HEK293 (cell line): ENCODE data around the gene SPRED2.

Experiments used
- CTCF ChIA-PET: fragments of 350-600 bp; formaldehyde crosslinking; extraction: SDS; loops from one replicate; lab custom pipeline; 2021; ENCODE audit warnings: antibody characterized with exemption; lab: Yijun Ruan, JAX
- POLR2A ChIA-PET: fragments of 300-600 bp; formaldehyde crosslinking; extraction: SDS; loops from one replicate; lab custom pipeline; 2020; ENCODE audit warnings: antibody characterized with exemption, inconsistent platforms; lab: Yijun Ruan, JAX
- H3K27ac ChIP-seq: fragments of 200-500 bp; sonication (Bioruptor generic); 2 replicates; pipeline ENCODE4 v1.5.1; 2014; ENCODE audit warnings: low read depth, low read length, control low read depth, inconsistent platforms; ENCODE audit errors: extremely low read depth
- H3K36me3 ChIP-seq, 2 experiments: fragments of 200-500 bp in 1 of 2; sonication (Bioruptor generic) in 1 of 2; 1 replicate in 1 of 2; 2 replicates in 1 of 2; pipeline ENCODE4 v1.5.1; 2014 to 2017; ENCODE audit warnings: inconsistent platforms in 2 of 2, low read length in 2 of 2; ENCODE audit not compliant: control insufficient read depth in 2 of 2, insufficient read depth in 1 of 2
- H3K4me1 ChIP-seq: fragments of 200-500 bp; sonication (Bioruptor generic); 2 replicates; pipeline ENCODE4 v1.5.1; 2014; ENCODE audit warnings: mild to moderate bottlenecking, low read length, inconsistent platforms; ENCODE audit not compliant: control insufficient read depth, insufficient read depth
- H3K4me3 ChIP-seq: 2 replicates; pipeline ENCODE4 v1.5.1; 2011; ENCODE audit warnings: low read depth, mild to moderate bottlenecking, control low read depth, low read length, moderate library complexity
- H3K9me3 ChIP-seq: fragments of 200-500 bp; sonication (Bioruptor generic); 2 replicates; pipeline ENCODE4 v1.5.1; 2014; ENCODE audit warnings: low read depth, low read length, inconsistent platforms; ENCODE audit not compliant: control insufficient read depth, insufficient read depth
- KLF10 ChIP-seq: fragments of 450-650 bp; IDR thresholded peaks from 2 replicates; pipeline ENCODE4 v1.5.1; 2018; ENCODE audit warnings: missing biosample characterization, mild to moderate bottlenecking, missing genetic modification characterization
- KLF17 ChIP-seq: fragments of 450-650 bp; formaldehyde crosslinking; IDR thresholded peaks from 2 replicates; pipeline ENCODE4 v1.5.1; 2016; ENCODE audit warnings: missing biosample characterization, missing genetic modification characterization
- PRDM1 ChIP-seq: fragments of 450-650 bp; formaldehyde crosslinking; IDR thresholded peaks from 2 replicates; pipeline ENCODE4; 2016; ENCODE audit warnings: missing biosample characterization, missing genetic modification characterization
- REST ChIP-seq: fragments of 450-650 bp; formaldehyde crosslinking; IDR thresholded peaks from 2 replicates; pipeline ENCODE4 v1.5.1; 2016; ENCODE audit warnings: missing biosample characterization, missing genetic modification characterization
- SCRT2 ChIP-seq: fragments of 450-650 bp; formaldehyde crosslinking; IDR thresholded peaks from 2 replicates; pipeline ENCODE4 v1.5.1; 2016; ENCODE audit warnings: missing biosample characterization, missing genetic modification characterization
- SP7 ChIP-seq: fragments of 450-650 bp; formaldehyde crosslinking; IDR thresholded peaks from 2 replicates; pipeline ENCODE4 v1.5.1; 2016; ENCODE audit warnings: missing biosample characterization, missing genetic modification characterization
- YY1 ChIP-seq: fragments of 450-650 bp; formaldehyde crosslinking; IDR thresholded peaks from 2 replicates; pipeline ENCODE4 v1.5.1; 2018; ENCODE audit warnings: missing biosample characterization, missing genetic modification characterization
- ZBTB1 ChIP-seq: fragments of 450-650 bp; formaldehyde crosslinking; IDR thresholded peaks from 2 replicates; pipeline ENCODE4 v1.5.1; 2016; ENCODE audit warnings: missing biosample characterization, missing genetic modification characterization
- ZNF112 ChIP-seq: fragments of 450-650 bp; formaldehyde crosslinking; IDR thresholded peaks from 2 replicates; pipeline ENCODE4 v1.5.0; 2017; ENCODE audit warnings: missing biosample characterization, missing genetic modification characterization
- ZNF169 ChIP-seq: fragments of 450-650 bp; formaldehyde crosslinking; IDR thresholded peaks from 2 replicates; pipeline ENCODE4 v1.5.1; 2016; ENCODE audit warnings: missing biosample characterization, missing genetic modification characterization
- ZNF221 ChIP-seq: fragments of 450-650 bp; formaldehyde crosslinking; IDR thresholded peaks from 2 replicates; pipeline ENCODE4 v1.5.1; 2017; ENCODE audit warnings: missing biosample characterization, missing genetic modification characterization, borderline replicate concordance
- ZNF549 ChIP-seq: fragments of 450-650 bp; IDR thresholded peaks from 2 replicates; pipeline ENCODE4 v1.5.1; 2018; ENCODE audit warnings: missing biosample characterization, missing genetic modification characterization, mild to moderate bottlenecking, inconsistent platforms, moderate library complexity
- ZNF623 ChIP-seq: fragments of 450-650 bp; formaldehyde crosslinking; IDR thresholded peaks from 2 replicates; pipeline ENCODE4 v1.5.1; 2016; ENCODE audit warnings: missing biosample characterization, missing genetic modification characterization
- ZNF747 ChIP-seq: fragments of 450-650 bp; formaldehyde crosslinking; IDR thresholded peaks from 2 replicates; pipeline ENCODE4 v1.5.1; 2016; ENCODE audit warnings: missing biosample characterization, missing genetic modification characterization
- TF ChIP-seq, protein P1 (sequence below): fragments of 450-650 bp; formaldehyde crosslinking; IDR thresholded peaks from 2 replicates; pipeline ENCODE4 v1.5.1; 2016; ENCODE audit warnings: missing biosample characterization, missing genetic modification characterization
- TF ChIP-seq, protein P2 (sequence below): fragments of 450-650 bp; formaldehyde crosslinking; IDR thresholded peaks from 2 replicates; pipeline ENCODE4 v1.5.1; 2016; ENCODE audit warnings: missing biosample characterization, missing genetic modification characterization
- TF ChIP-seq, protein P3 (sequence below): fragments of 450-650 bp; formaldehyde crosslinking; IDR thresholded peaks from 2 replicates; pipeline ENCODE4 v1.5.1; 2016; ENCODE audit warnings: missing biosample characterization, missing genetic modification characterization

The SPRED2 gene

DNA sequence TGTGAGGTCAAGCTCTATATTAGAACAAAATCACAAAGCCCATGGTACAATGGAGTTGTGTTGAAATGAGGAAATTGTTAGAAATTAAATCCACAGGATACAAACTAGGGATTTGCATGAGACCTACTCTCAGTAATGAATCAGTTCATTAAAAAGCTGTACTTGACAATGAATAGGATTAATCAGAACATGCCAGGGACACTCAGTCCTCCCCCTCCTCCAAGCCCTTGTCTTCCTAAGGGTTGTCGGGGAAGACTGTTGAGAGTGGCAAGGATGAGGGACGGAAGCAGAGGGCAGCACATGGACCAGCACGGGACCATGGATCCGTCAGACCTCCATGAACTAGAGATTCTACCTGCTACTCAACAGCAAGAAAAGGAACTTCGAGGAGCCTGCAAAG lies 39.8 kb downstream of the SPRED2 start:
- ChIA-PET POLR2A (interaction anchor here (0.6 kb wide), 1 partner anchor 30 kb away, joined by 3 read pairs; no protein-coding TSS in a partner anchor), CTCF (interaction anchor here (0.6 kb wide), 1 partner anchor 9 kb away, joined by 4 read pairs; no protein-coding TSS in a partner anchor)
- no peaks in the 10 kb centered on the region for H3K36me3 ChIP-seq
- no peak overlapping the region for H3K27ac ChIP-seq
- H3K9me3 ChIP-seq = no peaks in the 10 kb centered on the region
- H3K4me1 ChIP-seq = peaks cover 22% of the 10 kb centered on the region
- TF ChIP-seq, protein P1, sequence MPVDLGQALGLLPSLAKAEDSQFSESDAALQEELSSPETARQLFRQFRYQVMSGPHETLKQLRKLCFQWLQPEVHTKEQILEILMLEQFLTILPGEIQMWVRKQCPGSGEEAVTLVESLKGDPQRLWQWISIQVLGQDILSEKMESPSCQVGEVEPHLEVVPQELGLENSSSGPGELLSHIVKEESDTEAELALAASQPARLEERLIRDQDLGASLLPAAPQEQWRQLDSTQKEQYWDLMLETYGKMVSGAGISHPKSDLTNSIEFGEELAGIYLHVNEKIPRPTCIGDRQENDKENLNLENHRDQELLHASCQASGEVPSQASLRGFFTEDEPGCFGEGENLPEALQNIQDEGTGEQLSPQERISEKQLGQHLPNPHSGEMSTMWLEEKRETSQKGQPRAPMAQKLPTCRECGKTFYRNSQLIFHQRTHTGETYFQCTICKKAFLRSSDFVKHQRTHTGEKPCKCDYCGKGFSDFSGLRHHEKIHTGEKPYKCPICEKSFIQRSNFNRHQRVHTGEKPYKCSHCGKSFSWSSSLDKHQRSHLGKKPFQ (tag by site-specific recombination) = no peak
- no peak for TF ChIP-seq ZNF549 (tag by site-specific recombination)
- no peak for TF ChIP-seq REST
- TF ChIP-seq, protein P2, sequence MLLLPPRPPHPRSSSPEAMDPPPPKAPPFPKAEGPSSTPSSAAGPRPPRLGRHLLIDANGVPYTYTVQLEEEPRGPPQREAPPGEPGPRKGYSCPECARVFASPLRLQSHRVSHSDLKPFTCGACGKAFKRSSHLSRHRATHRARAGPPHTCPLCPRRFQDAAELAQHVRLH = no peak
- no peak for TF ChIP-seq ZNF112 (tag by site-specific recombination)
- TF ChIP-seq ZBTB1 (tag by site-specific recombination) = no peak
- no peak for TF ChIP-seq ZNF169 (tag by site-specific recombination)
- no peak for TF ChIP-seq YY1 (tag by site-specific recombination)
- TF ChIP-seq, protein P3, sequence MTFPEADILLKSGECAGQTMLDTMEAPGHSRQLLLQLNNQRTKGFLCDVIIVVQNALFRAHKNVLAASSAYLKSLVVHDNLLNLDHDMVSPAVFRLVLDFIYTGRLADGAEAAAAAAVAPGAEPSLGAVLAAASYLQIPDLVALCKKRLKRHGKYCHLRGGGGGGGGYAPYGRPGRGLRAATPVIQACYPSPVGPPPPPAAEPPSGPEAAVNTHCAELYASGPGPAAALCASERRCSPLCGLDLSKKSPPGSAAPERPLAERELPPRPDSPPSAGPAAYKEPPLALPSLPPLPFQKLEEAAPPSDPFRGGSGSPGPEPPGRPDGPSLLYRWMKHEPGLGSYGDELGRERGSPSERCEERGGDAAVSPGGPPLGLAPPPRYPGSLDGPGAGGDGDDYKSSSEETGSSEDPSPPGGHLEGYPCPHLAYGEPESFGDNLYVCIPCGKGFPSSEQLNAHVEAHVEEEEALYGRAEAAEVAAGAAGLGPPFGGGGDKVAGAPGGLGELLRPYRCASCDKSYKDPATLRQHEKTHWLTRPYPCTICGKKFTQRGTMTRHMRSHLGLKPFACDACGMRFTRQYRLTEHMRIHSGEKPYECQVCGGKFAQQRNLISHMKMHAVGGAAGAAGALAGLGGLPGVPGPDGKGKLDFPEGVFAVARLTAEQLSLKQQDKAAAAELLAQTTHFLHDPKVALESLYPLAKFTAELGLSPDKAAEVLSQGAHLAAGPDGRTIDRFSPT (tag by site-specific recombination) = no peak
- TF ChIP-seq ZNF221 = no peak
- TF ChIP-seq SP7 (tag by site-specific recombination) = no peak
- TF ChIP-seq ZNF623 (tag by site-specific recombination) = no peak
- TF ChIP-seq ZNF747 (tag by site-specific recombination) = no peak
- TF ChIP-seq KLF10 (tag by site-specific recombination) = no peak
- no peak overlapping the region for H3K4me3 ChIP-seq

GRCh38 chr2:65390134-65390533 lies 42.3 kb downstream of the SPRED2 start:
- no peaks in the 10 kb centered on the region for H3K36me3 ChIP-seq
- POLR2A ChIA-PET = no interaction called here
- CTCF ChIA-PET = interaction anchor here (0.9 kb wide), 1 partner anchor 125 kb away, joined by 3 read pairs; no protein-coding TSS in a partner anchor
- no peak overlapping the region for H3K4me3 ChIP-seq
- TF ChIP-seq SCRT2 (0 out of 2 replicates have a peak, but pooled peaks have one; percentile 22), PRDM1 (tag by site-specific recombination) (no peak), KLF17 (tag by site-specific recombination) (no peak)
- no peak overlapping the region for H3K27ac ChIP-seq
- 0 out of 2 replicates have a peak, but pooled peaks cover 3% of the 10 kb centered on the region for H3K4me1 ChIP-seq
- no peaks in the 10 kb centered on the region for H3K9me3 ChIP-seq
